Astrocyte of the spinal cord (primary cell): Measurements from ENCODE around the gene KRTAP5-4.
A peak's percentile ranks its signal among the peaks of the same experiment; 100 is the strongest.

Experiments used
- DNase-seq: peaks from one replicate; pipeline ENCODE4 v3.0.0; 2011; ENCODE audit warnings: low read depth, low spot score
- H3K4me3 ChIP-seq: 2 replicates; pipeline ENCODE4 v1.5.1; 2011; ENCODE audit warnings: low read depth, mild to moderate bottlenecking, low read length, moderate library complexity
- in situ Hi-C: cut with HindIII; loops from 2 replicates; pipeline ENCODE4 v1.10.0; 2017; ENCODE audit warnings: low sequenced_read_pairs
- TF ChIP-seq, protein P1 (sequence below): IDR thresholded peaks from 2 replicates; pipeline ENCODE4 v1.5.1; 2012; ENCODE audit warnings: low read depth, mild to moderate bottlenecking, low read length, inconsistent platforms

KRTAP5-4 gene

DNA sequence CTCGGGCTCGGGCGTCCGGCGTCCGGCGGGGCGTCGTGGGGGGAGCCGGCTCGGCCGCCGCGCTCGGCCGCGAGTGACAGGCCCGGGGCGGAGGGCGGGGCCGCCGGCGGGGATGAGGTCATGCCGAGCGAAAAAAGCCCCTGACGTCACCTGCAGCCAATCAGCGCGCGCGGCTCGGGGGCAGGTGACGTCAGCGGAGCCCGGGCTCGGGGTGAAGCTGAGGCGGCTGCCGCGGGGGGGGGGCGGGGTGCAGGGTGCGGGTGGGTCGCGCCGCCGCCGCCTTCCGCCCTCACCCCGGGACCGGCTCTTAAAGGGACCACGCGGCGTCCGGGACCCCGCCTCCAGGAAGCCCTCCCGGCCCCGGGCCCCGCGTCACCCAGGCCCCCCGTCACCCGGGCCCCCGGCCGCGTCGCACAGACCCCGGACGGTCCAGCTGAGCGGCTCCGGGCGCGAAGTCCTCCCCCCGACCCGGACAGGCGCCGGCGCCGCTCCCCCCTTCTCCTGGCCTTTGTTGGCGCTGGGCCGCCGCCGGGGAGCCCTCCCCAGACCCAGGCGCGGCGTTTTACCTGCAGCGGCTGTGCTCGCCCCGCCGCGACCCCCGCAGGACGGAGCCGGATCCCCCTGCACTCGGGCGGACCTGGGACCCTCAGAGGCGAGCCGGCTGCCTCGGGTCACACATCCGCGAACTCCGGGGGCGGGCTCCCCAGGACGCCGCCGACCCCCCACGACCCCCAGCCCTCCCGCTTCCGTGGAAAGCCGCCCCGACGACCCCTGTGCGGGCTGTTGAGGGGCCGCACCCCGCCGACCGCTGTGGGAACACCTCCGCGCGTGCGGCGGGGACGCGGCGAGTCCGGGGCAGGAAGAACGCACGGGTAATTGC, 49.5 kb downstream of the KRTAP5-4 start, which contains the start of gene DUSP8:
Gene DUSP8 (minus strand): TSS at position 75 of the 880 bp plus-strand sequence. CDS start 6,445 bp downstream, outside the sequence.
- peak; percentile 82 for DNase-seq
- in situ Hi-C loops, result no loop called here
- TF ChIP-seq, protein P1, sequence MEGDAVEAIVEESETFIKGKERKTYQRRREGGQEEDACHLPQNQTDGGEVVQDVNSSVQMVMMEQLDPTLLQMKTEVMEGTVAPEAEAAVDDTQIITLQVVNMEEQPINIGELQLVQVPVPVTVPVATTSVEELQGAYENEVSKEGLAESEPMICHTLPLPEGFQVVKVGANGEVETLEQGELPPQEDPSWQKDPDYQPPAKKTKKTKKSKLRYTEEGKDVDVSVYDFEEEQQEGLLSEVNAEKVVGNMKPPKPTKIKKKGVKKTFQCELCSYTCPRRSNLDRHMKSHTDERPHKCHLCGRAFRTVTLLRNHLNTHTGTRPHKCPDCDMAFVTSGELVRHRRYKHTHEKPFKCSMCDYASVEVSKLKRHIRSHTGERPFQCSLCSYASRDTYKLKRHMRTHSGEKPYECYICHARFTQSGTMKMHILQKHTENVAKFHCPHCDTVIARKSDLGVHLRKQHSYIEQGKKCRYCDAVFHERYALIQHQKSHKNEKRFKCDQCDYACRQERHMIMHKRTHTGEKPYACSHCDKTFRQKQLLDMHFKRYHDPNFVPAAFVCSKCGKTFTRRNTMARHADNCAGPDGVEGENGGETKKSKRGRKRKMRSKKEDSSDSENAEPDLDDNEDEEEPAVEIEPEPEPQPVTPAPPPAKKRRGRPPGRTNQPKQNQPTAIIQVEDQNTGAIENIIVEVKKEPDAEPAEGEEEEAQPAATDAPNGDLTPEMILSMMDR, result no peak
- H3K4me3 ChIP-seq, result peak within 1 kb of the TSS; percentile 49

DNA sequence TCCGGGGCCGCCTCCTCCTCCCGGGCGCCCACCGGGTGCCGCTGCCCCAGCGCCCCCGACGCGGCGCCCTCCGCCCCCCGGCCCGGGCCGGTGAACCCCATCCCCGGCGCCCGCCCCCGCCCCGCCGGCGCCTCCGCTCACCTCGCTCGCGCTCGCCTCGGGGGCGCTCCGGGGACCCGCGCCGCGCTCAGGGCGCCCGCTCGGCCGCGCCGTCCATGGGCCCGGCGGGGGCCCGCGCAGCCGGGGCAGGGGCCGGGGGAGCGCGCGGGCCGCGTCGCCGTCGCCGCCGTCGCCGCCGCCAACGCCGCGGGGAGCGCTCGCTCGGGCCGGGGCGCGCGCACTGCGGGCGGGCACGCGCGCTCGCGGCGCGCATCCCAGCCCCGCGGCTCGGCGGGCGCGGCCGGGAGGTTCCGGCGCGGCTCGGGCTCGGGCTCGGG, 50.2 kb downstream of the KRTAP5-4 start:
- DNase-seq, result no peak
- in situ Hi-C loops, result no loop called here
- peak overlapping the region; percentile 49 for H3K4me3 ChIP-seq
- TF ChIP-seq, protein P1, result no peak
